Measurements from ENCODE around the gene SBF2. TPM values are rescaled to one million over a fixed set of nuclear protein-coding genes. Genes with fewer than 3 reads are reported as not detected.
"Not testable (repeated sequence)": the region's sequence is repeated elsewhere in the genome, so short reads cannot be mapped to it uniquely, and the experiment has no call there.

SBF2 gene
- total and polyA plus RNA-seq, 2 donors: 8.1 to 10.2 TPM

- H3K36me3 ChIP-seq (ENCODE audit: control insufficient read depth in 2 of 2, insufficient read depth in 2 of 2, low read length in 1 of 2): no peaks in the 10 kb centered on the region
- H3K4me1 ChIP-seq (ENCODE audit: control insufficient read depth in 2 of 2, insufficient read depth in 2 of 2, low read length in 2 of 2): no peaks in the 10 kb centered on the region
- no peaks in the 10 kb centered on the region for H3K9me3 ChIP-seq (ENCODE audit: control insufficient read depth in 2 of 2, insufficient read depth in 1 of 2, low read length in 1 of 2)
- no peak overlapping the region for H3K27ac ChIP-seq (ENCODE audit: low read depth in 1 of 2, low read length in 1 of 2)
- no peak for DNase-seq (ENCODE audit: low read depth in 6 of 9, low spot score in 9 of 9)
- no peaks in the 10 kb centered on the region for H3K27me3 ChIP-seq (ENCODE audit: control insufficient read depth in 2 of 2, insufficient read depth in 1 of 2, low read length in 1 of 2)
- no peak overlapping the region for H3K4me3 ChIP-seq (ENCODE audit: low read length in 2 of 2)
- WGBS: 98% methylated on average over 7 of the region's 7 CpGs
Measured at GRCh38 chr11:9947231-9947864, 346.7 kb downstream of the SBF2 start.

GRCh38 chr11:9945680-9946079 is 348.3 kb downstream of the SBF2 start:
- H3K27me3 ChIP-seq (ENCODE audit: control insufficient read depth in 2 of 2, insufficient read depth in 1 of 2, low read length in 1 of 2); DNase-seq (ENCODE audit: low read depth in 6 of 9, low spot score in 9 of 9); H3K4me3 ChIP-seq (ENCODE audit: low read length in 2 of 2); H3K36me3 ChIP-seq (ENCODE audit: control insufficient read depth in 2 of 2, insufficient read depth in 2 of 2, low read length in 1 of 2); H3K27ac ChIP-seq (ENCODE audit: low read depth in 1 of 2, low read length in 1 of 2); H3K4me1 ChIP-seq (ENCODE audit: control insufficient read depth in 2 of 2, insufficient read depth in 2 of 2, low read length in 2 of 2); H3K9me3 ChIP-seq (ENCODE audit: control insufficient read depth in 2 of 2, insufficient read depth in 1 of 2, low read length in 1 of 2): not testable (repeated sequence)
- WGBS: 89% methylated on average over 1 of the region's 1 CpG

GRCh38 chr11:9943386-9944110 is 350.5 kb downstream of the SBF2 start:
- no peak for DNase-seq (ENCODE audit: low read depth in 6 of 9, low spot score in 9 of 9)
- H3K4me3 ChIP-seq (ENCODE audit: low read length in 2 of 2): no peak overlapping the region
- H3K36me3 ChIP-seq (ENCODE audit: control insufficient read depth in 2 of 2, insufficient read depth in 2 of 2, low read length in 1 of 2): no peaks in the 10 kb centered on the region
- H3K4me1 ChIP-seq (ENCODE audit: control insufficient read depth in 2 of 2, insufficient read depth in 2 of 2, low read length in 2 of 2): no peaks in the 10 kb centered on the region
- no peak overlapping the region for H3K27ac ChIP-seq (ENCODE audit: low read depth in 1 of 2, low read length in 1 of 2)
- 96% methylated on average over 3 of the region's 3 CpGs for WGBS
- H3K27me3 ChIP-seq (ENCODE audit: control insufficient read depth in 2 of 2, insufficient read depth in 1 of 2, low read length in 1 of 2): no peaks in the 10 kb centered on the region
- no peaks in the 10 kb centered on the region for H3K9me3 ChIP-seq (ENCODE audit: control insufficient read depth in 2 of 2, insufficient read depth in 1 of 2, low read length in 1 of 2)

GRCh38 chr11:9941991-9942390 is 352.0 kb downstream of the SBF2 start:
- WGBS: 98% methylated on average over 5 of the region's 5 CpGs
- H3K4me1 ChIP-seq (ENCODE audit: control insufficient read depth in 2 of 2, insufficient read depth in 2 of 2, low read length in 2 of 2): no peaks in the 10 kb centered on the region
- no peaks in the 10 kb centered on the region for H3K36me3 ChIP-seq (ENCODE audit: control insufficient read depth in 2 of 2, insufficient read depth in 2 of 2, low read length in 1 of 2)
- no peaks in the 10 kb centered on the region for H3K9me3 ChIP-seq (ENCODE audit: control insufficient read depth in 2 of 2, insufficient read depth in 1 of 2, low read length in 1 of 2)
- no peak for DNase-seq (ENCODE audit: low read depth in 6 of 9, low spot score in 9 of 9)
- no peak overlapping the region for H3K4me3 ChIP-seq (ENCODE audit: low read length in 2 of 2)
- H3K27ac ChIP-seq (ENCODE audit: low read depth in 1 of 2, low read length in 1 of 2): no peak overlapping the region
- H3K27me3 ChIP-seq (ENCODE audit: control insufficient read depth in 2 of 2, insufficient read depth in 1 of 2, low read length in 1 of 2): no peaks in the 10 kb centered on the region

GRCh38 chr11:9939150-9939549 is 354.9 kb downstream of the SBF2 start:
- not testable (repeated sequence) for H3K9me3 ChIP-seq (ENCODE audit: control insufficient read depth in 2 of 2, insufficient read depth in 1 of 2, low read length in 1 of 2); H3K4me1 ChIP-seq (ENCODE audit: control insufficient read depth in 2 of 2, insufficient read depth in 2 of 2, low read length in 2 of 2); H3K27ac ChIP-seq (ENCODE audit: low read depth in 1 of 2, low read length in 1 of 2); H3K27me3 ChIP-seq (ENCODE audit: control insufficient read depth in 2 of 2, insufficient read depth in 1 of 2, low read length in 1 of 2); DNase-seq (ENCODE audit: low read depth in 6 of 9, low spot score in 9 of 9); H3K4me3 ChIP-seq (ENCODE audit: low read length in 2 of 2); H3K36me3 ChIP-seq (ENCODE audit: control insufficient read depth in 2 of 2, insufficient read depth in 2 of 2, low read length in 1 of 2)
- 96% methylated on average over 11 of the region's 11 CpGs for WGBS

GRCh38 chr11:9936754-9937153 is 357.3 kb downstream of the SBF2 start:
- Histone ChIP-seq H3K27ac (ENCODE audit: low read depth in 1 of 2, low read length in 1 of 2) (no peak overlapping the region), H3K4me3 (ENCODE audit: low read length in 2 of 2) (no peak overlapping the region), H3K27me3 (ENCODE audit: control insufficient read depth in 2 of 2, insufficient read depth in 1 of 2, low read length in 1 of 2) (no peaks in the 10 kb centered on the region), H3K9me3 (ENCODE audit: control insufficient read depth in 2 of 2, insufficient read depth in 1 of 2, low read length in 1 of 2) (no peaks in the 10 kb centered on the region), H3K4me1 (ENCODE audit: control insufficient read depth in 2 of 2, insufficient read depth in 2 of 2, low read length in 2 of 2) (no peaks in the 10 kb centered on the region), H3K36me3 (ENCODE audit: control insufficient read depth in 2 of 2, insufficient read depth in 2 of 2, low read length in 1 of 2) (no peaks in the 10 kb centered on the region)
- no peak for DNase-seq (ENCODE audit: low read depth in 6 of 9, low spot score in 9 of 9)

GRCh38 chr11:9932843-9933242 is 361.2 kb downstream of the SBF2 start:
- WGBS: 87% methylated on average over 2 of the region's 2 CpGs
- DNase-seq (ENCODE audit: low read depth in 6 of 9, low spot score in 9 of 9); H3K4me1 ChIP-seq (ENCODE audit: control insufficient read depth in 2 of 2, insufficient read depth in 2 of 2, low read length in 2 of 2); H3K27me3 ChIP-seq (ENCODE audit: control insufficient read depth in 2 of 2, insufficient read depth in 1 of 2, low read length in 1 of 2); H3K27ac ChIP-seq (ENCODE audit: low read depth in 1 of 2, low read length in 1 of 2); H3K9me3 ChIP-seq (ENCODE audit: control insufficient read depth in 2 of 2, insufficient read depth in 1 of 2, low read length in 1 of 2); H3K36me3 ChIP-seq (ENCODE audit: control insufficient read depth in 2 of 2, insufficient read depth in 2 of 2, low read length in 1 of 2); H3K4me3 ChIP-seq (ENCODE audit: low read length in 2 of 2): not testable (repeated sequence)

- H3K27me3 ChIP-seq (ENCODE audit: control insufficient read depth in 2 of 2, insufficient read depth in 1 of 2, low read length in 1 of 2); H3K4me3 ChIP-seq (ENCODE audit: low read length in 2 of 2); H3K4me1 ChIP-seq (ENCODE audit: control insufficient read depth in 2 of 2, insufficient read depth in 2 of 2, low read length in 2 of 2); H3K27ac ChIP-seq (ENCODE audit: low read depth in 1 of 2, low read length in 1 of 2); H3K9me3 ChIP-seq (ENCODE audit: control insufficient read depth in 2 of 2, insufficient read depth in 1 of 2, low read length in 1 of 2); H3K36me3 ChIP-seq (ENCODE audit: control insufficient read depth in 2 of 2, insufficient read depth in 2 of 2, low read length in 1 of 2): not testable (repeated sequence)
- peak in 6 of 9 donors; percentile 2 to 36 (median 4) for DNase-seq (ENCODE audit: low read depth in 6 of 9, low spot score in 9 of 9)
- WGBS: 96% methylated on average over 14 of the region's 14 CpGs
Measured at GRCh38 chr11:9930562-9931331, 363.3 kb downstream of the SBF2 start.

GRCh38 chr11:9927670-9928069 is 366.3 kb downstream of the SBF2 start:
- DNase-seq (ENCODE audit: low read depth in 6 of 9, low spot score in 9 of 9): no peak
- 97% methylated on average over 1 of the region's 1 CpG for WGBS
- H3K4me1 ChIP-seq (ENCODE audit: control insufficient read depth in 2 of 2, insufficient read depth in 2 of 2, low read length in 2 of 2): peaks cover 0 to 5% of the 10 kb centered on the region in 2 donors
- no peaks in the 10 kb centered on the region for H3K27me3 ChIP-seq (ENCODE audit: control insufficient read depth in 2 of 2, insufficient read depth in 1 of 2, low read length in 1 of 2)
- peaks cover 0 to 7% of the 10 kb centered on the region in 2 donors for H3K9me3 ChIP-seq (ENCODE audit: control insufficient read depth in 2 of 2, insufficient read depth in 1 of 2, low read length in 1 of 2)
- H3K36me3 ChIP-seq (ENCODE audit: control insufficient read depth in 2 of 2, insufficient read depth in 2 of 2, low read length in 1 of 2): no peaks in the 10 kb centered on the region
- no peak overlapping the region for H3K27ac ChIP-seq (ENCODE audit: low read depth in 1 of 2, low read length in 1 of 2)
- H3K4me3 ChIP-seq (ENCODE audit: low read length in 2 of 2): no peak overlapping the region

Data from thymus (tissue), 11 donors.